HUES48 (cell line): ENCODE measurements around the gene DMBX1.
A peak's percentile ranks its signal among the peaks of the same experiment; 100 is the strongest.

Experiments used
- H3K27ac ChIP-seq: one replicate; pipeline ENCODE4 v1.7.0; 2013; ENCODE audit warnings: low read depth, low read length, inconsistent platforms
- H3K27me3 ChIP-seq: 2 replicates; pipeline ENCODE4 v1.6.1; 2013; ENCODE audit warnings: mild to moderate bottlenecking, low read length; ENCODE audit not compliant: control insufficient read depth, insufficient read depth
- H3K36me3 ChIP-seq: 2 replicates; pipeline ENCODE4 v1.6.1; 2013; ENCODE audit warnings: low read length; ENCODE audit not compliant: control insufficient read depth, insufficient read depth
- H3K4me1 ChIP-seq: 2 replicates; pipeline ENCODE4 v1.6.1; 2013; ENCODE audit warnings: mild to moderate bottlenecking, low read length; ENCODE audit not compliant: control insufficient read depth, insufficient read depth
- H3K4me3 ChIP-seq: 2 replicates; pipeline ENCODE4 v1.5.1; 2013; ENCODE audit warnings: mild to moderate bottlenecking, low read depth, low read length
- H3K9ac ChIP-seq: 2 replicates; pipeline ENCODE4 v1.6.1; 2013; ENCODE audit warnings: mild to moderate bottlenecking, low read depth, low read length, moderate library complexity
- H3K9me3 ChIP-seq: 2 replicates; pipeline ENCODE4 v1.6.1; 2013; ENCODE audit warnings: low read length; ENCODE audit not compliant: control insufficient read depth, insufficient read depth

Gene DMBX1

DNA sequence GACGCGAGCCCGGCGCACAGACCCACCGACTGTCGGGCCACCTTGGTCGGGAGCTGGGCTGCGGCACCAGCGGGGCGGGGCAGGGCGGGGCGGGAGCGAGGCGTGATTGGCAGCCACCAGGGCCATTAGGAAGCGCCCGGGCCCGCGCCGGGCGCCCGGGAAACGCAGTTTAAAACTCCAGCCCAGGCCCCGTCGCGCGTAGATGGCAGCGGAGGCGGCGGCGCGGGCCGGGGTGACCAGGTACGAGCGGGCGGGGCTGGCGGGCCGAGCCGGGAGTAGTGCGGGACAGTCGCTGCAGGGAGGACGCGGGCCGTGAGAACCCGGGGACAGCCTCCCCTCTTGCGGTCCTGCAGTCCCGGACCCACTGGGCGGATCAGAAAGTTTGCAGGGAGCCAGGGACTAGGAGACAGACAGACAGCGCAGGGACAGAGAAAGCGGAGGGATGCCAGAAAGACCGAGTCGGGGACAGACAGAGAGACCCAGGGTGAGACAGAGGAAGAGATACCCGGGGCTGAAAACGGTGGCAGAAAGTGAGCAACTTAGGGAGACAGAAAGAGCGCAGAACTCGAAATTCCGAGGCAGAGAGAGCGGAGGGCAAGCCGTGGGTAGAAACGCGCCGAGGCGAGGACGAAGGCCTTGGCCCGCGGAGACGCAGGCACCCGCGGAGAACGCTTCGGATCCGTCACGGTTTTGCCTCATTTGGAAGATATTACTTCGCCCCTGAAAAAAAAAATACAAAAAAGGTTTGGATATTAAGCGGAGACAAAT, at the start of gene DMBX1:
DMBX1 (plus strand) TSS at position 199 of the 768 bp plus-strand sequence. CDS start 17,175 bp downstream, outside the sequence.
- Histone ChIP-seq H3K36me3 (no peaks in the 10 kb centered on the region), H3K4me1 (peaks cover 53% of the 10 kb centered on the region), H3K27me3 (peaks cover 100% of the 10 kb centered on the region), H3K27ac (no peak within 1 kb of the TSS), H3K4me3 (peak within 1 kb of the TSS; percentile 58), H3K9ac (no peak within 1 kb of the TSS), H3K9me3 (no peaks in the 10 kb centered on the region)

DNA sequence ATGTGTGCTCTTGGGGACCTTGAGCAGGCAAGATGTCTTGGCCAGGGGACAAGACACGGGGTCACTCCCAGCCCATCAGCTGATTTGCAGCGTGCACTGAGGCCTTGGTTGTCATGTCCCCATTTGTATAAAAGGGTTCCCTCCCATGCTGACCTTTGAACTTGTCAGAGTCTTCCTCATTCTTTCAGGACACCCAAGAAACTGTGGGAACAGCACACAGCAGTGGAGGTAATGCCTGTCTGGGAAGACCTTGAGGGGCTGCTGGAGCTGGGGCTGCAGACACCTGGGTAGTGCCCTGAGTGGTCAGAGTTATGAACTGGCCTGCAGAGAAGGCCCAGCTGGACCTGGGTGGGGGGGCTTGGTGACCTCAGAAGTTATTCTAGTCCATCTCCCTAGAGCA, 49.2 kb upstream of the DMBX1 start:
- no peaks in the 10 kb centered on the region for H3K4me1 ChIP-seq
- H3K9ac ChIP-seq: no peak overlapping the region
- H3K36me3 ChIP-seq: no peaks in the 10 kb centered on the region
- H3K27me3 ChIP-seq: peaks cover 17% of the 10 kb centered on the region
- H3K27ac ChIP-seq: no peak overlapping the region
- H3K4me3 ChIP-seq: no peak overlapping the region
- H3K9me3 ChIP-seq: no peaks in the 10 kb centered on the region

DNA sequence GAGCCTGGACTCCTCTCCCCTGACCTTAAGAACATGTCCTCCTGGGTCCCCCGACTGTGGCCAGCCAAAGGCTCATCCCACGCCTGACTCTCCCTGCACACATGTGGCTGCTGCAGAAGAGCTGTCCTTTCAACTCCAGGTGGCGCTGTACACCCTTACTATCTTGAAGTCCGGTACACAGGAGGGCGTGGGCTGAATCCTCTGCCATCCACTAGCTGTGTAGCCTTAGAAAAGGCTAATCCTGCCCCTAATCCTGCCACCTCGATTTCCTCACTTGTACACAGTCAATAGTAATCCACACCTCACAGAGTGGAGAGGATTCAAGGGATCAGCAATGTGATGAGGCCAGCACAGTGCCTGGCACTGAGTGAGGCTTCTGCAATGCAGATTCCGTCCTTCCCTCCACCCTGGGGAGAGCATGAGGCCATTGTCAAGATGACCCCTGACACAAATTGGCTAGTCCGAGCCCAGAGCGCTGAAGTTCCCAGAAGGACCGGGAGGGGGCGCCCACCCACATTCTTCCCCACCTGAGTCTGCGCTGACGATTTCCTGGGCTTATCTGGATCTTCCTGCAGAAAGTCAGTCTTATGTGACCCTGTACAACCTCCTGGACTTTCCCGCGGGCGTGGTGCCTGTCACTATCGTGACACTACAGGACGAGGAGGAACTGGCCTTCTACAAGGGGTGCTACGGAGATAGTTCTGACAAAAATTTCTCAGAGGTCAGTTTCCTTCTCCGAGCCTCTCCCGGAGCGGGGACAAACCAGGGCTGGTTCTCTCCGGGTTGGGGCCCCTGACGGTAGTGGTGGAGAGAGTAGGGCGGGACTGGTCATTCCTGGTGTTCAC, 47.1 kb upstream of the DMBX1 start:
- Histone ChIP-seq H3K36me3 (no peaks in the 10 kb centered on the region), H3K9ac (peak overlapping the region; percentile 14; the same call in 1 of the 2 replicates), H3K4me3 (peak overlapping the region; percentile 66), H3K27ac (peak overlapping the region; percentile 70), H3K27me3 (peaks cover 37% of the 10 kb centered on the region), H3K4me1 (peaks cover 14% of the 10 kb centered on the region), H3K9me3 (no peaks in the 10 kb centered on the region)

DNA sequence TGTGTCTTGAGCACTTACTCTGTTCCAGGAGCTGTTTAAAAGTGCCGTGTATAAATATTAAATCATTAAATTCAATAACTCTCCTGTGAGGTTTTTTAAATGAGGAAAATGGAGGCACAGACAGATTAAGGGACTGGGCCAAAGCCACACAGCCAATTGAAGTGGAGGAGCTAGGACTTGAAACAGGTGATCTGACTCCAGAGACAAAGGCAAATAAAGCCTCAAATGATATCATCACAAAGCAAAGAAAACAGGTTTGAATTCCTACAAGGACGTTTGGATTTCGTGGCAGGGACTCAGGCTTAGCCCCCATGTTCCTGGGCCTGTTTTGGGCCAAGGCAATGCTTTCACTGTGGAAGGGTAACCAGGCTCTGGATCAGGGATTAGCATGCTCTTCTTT, 45.2 kb upstream of the DMBX1 start:
- Histone ChIP-seq H3K27ac (no peak overlapping the region), H3K9me3 (no peaks in the 10 kb centered on the region), H3K4me1 (peaks cover 25% of the 10 kb centered on the region), H3K27me3 (peaks cover 57% of the 10 kb centered on the region), H3K4me3 (no peak overlapping the region), H3K9ac (no peak overlapping the region), H3K36me3 (no peaks in the 10 kb centered on the region)

DNA sequence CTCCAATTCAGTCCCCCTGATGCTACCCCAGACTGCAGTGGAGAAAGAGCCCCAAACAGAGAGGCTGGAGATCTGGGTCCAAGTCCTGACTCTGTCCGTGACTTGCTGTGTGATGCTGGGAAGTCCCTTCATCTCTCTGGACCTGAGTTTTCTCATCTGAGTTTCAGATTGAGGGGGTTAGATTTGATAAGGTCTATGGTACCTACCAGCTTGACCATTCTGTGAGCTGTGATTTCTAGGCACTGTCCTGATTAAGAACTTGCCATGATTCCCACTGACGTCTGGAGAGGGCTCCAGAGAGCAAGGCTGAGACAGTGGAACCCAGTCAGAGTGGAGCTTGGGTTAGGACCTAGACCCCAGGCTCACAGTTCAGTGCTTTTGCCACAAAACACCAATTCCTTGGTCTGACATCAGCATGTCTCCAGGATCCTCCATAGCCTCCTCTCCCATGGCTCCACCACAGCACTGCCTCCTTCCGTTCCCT, 43.8 kb upstream of the DMBX1 start:
- Histone ChIP-seq H3K27me3 (peaks cover 70% of the 10 kb centered on the region), H3K9ac (no peak overlapping the region), H3K9me3 (no peaks in the 10 kb centered on the region), H3K27ac (no peak overlapping the region), H3K4me3 (no peak overlapping the region), H3K36me3 (no peaks in the 10 kb centered on the region), H3K4me1 (peaks cover 25% of the 10 kb centered on the region)

DNA sequence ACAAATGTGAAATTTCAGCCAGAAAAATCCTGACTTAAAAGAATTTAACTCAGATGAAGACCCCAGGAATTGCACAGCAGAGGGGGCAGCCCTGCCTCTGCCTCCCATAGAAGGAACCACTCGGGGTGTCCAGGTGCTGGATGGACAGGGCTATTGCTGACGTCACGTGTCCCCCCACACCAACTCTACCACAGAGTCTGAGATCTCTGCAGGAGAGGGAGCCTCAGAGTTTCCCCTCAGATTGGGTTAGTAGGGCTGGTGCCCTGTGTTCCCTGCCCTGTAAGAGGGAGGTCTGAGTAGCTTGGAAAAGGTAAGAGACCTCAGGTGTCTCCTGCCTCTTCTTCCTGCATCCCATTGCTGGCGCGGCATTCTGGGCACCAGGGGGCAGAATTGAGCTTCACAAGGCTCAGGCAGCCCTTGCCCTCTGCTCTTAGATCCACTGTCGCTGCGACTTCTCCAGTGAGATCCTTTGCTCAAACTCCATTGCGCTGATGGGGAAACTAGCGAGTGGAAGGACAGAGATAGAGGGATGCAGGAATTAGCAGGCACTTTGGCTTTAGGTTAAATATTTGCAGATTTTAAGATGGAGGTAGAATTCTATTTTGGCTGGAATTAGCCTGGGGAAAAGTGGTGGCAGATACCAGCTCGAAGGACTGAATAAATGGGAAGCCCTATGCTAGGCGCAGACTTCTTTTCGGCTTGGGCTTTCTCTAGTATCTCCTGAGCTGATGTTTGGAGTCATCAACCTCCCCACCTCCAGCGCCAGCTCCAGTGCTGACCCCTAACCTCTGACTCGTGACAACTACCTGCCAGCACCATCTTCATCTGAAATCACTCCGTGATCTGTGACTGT, 42.8 kb upstream of the DMBX1 start:
- no peaks in the 10 kb centered on the region for H3K9me3 ChIP-seq
- no peaks in the 10 kb centered on the region for H3K36me3 ChIP-seq
- H3K4me3 ChIP-seq: no peak overlapping the region; the same call in 1 of the 2 replicates
- H3K27ac ChIP-seq: no peak overlapping the region
- H3K4me1 ChIP-seq: peaks cover 25% of the 10 kb centered on the region
- H3K9ac ChIP-seq: no peak overlapping the region
- H3K27me3 ChIP-seq: peaks cover 81% of the 10 kb centered on the region

DNA sequence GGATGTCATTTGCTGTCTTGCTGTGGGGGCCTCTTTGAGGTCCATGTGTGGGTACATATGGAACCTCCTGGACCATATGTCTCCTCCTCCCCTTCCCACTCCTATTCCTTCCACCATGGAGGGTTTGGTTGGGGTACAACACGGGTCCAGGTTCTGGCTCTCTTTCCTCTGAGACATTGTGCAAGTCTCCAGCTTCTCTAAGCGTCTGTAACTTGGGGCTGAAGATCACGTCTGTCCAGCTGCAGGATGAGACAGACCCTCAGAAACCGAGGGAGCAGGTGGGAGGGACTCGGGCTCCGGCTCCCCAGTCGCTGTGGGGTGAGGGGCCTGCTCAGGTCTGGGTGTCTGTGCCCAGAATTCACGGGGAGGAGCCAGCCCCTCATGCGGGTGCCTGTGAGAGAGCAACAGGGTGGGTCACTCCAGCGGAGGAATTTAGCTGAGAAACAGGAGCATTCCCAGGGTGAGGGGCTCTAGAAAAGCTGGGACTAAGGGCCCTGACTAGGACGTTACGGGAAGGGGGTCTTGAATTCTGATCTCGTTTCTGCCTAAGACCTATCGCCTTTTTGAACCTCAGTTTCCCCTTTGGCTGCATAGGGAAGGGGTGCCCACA, 42.0 kb upstream of the DMBX1 start:
- Histone ChIP-seq H3K36me3 (no peaks in the 10 kb centered on the region), H3K4me1 (peaks cover 25% of the 10 kb centered on the region), H3K9ac (no peak overlapping the region), H3K27me3 (peaks cover 88% of the 10 kb centered on the region), H3K27ac (no peak overlapping the region), H3K9me3 (no peaks in the 10 kb centered on the region), H3K4me3 (peak overlapping the region; percentile 74)

DNA sequence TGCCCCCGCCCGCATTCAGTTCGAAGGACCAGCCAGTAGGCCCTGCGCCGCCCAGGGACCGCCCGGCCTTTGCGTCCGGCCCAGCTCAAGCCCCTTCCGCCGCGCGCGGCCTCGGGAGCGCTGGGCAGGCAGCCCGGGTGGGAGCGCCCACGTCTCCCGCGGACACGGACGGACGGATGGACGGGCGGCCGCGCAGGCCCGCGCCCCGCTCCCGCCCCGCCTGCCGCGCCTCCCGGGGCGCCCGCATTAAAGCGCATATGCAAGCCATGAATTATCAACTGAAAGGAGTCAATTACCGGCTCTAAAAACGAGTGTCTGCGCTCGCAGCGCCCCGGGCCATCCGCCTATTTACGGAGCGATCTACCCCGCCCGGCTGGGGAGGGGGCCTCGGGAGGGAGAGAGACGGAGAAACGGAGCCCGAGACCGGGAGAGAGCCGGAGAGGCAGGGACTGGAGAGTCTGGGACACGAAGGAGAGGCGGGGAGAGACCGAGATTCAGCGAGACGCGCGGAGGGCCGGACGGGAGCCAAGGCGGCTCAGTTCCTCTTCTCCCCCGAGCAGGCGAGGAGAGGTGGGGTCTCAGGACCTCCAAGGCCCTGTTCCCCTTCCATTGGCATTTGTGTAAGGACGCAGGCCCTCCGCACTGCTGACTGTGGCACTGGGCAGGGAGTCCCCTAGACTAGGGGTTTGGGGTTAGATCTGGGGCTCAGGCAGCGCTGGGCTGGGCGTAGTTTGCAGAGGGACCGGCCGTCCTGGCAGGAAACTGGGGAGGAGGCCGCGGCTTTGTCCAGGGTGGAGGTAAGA, 41.3 kb upstream of the DMBX1 start:
- no peak overlapping the region for H3K9ac ChIP-seq
- peaks cover 95% of the 10 kb centered on the region for H3K27me3 ChIP-seq
- peak overlapping the region; percentile 74 for H3K4me3 ChIP-seq
- H3K36me3 ChIP-seq: no peaks in the 10 kb centered on the region
- peaks cover 28% of the 10 kb centered on the region for H3K4me1 ChIP-seq
- H3K27ac ChIP-seq: no peak overlapping the region
- H3K9me3 ChIP-seq: no peaks in the 10 kb centered on the region

DNA sequence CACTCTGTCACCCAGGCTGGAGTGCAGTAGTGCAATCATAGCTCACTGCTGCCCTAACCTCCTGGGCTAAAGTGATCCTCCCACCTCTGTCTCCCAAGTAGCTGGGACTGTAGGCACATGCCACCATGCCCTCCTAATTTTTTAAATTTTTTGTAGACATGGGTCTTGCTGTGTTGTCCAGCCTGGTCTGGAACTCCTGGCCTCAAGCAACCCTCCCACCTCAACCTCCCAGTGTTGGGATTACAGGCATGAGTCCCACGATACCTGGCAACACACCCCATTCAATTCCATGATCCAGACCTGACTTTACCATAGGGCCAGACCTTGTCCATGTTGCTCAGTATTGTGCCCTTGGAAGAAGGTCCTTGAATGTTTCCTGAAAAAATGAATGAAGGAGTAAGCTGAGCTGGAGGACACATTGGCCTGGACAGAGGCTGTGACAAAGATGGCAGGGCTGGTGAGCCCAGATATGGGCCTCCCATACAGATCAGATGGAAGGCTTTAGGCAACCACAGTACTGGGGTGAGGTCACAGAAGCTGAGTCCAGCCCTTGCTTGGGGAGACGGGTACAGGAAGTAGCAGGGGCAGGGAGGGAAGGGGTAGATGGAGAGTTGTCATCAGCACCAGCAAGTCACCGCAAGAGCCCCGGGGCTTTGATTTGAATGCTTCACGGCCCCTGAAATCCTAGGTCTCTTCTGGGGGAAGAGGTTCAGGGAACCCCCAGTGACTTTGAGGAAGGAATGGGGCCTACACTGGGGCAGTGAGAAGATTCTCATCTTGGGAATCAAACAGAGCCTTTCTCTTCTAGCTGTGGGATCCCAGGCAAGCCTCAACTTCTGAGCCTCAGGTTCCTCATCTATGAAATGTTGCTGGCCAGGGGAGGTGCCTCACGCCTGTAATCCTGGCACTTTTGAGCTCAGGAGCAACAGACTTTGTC, 40.1 kb upstream of the DMBX1 start:
- Histone ChIP-seq H3K4me3 (no peak overlapping the region), H3K27ac (no peak overlapping the region), H3K36me3 (no peaks in the 10 kb centered on the region), H3K9ac (no peak overlapping the region), H3K4me1 (peaks cover 29% of the 10 kb centered on the region), H3K9me3 (no peaks in the 10 kb centered on the region), H3K27me3 (peaks cover 100% of the 10 kb centered on the region)
